ENCODE results near the gene ALK. TPM values are rescaled to one million over a fixed set of nuclear protein-coding genes. Genes with fewer than 3 reads are reported as not detected.

ALK gene
- total and polyA plus RNA-seq, 7 donors, result 0.31 to 2.9 (median 1.2) TPM; not detected in 1

DNA sequence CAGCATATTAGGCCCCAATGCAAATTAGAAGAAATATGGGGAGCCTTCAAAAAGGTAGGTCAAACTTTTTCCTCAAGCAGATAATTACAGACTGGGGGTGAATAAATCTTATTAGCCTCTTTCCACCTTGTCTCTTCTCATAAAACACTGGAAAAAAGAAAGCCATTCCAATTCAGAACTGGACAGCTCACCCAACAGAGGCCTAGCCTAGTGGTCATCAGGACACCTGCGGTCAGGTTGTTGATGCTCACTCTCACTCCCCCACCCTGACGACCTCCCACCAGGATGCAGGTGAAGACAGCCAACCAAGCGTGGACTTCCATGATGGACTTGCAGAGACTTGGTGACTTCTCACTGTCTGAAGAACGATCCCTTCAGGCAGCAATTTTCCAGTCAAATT lies 207.1 kb downstream of the ALK start:
- Histone ChIP-seq H3K36me3 (no peaks in the 10 kb centered on the region), H3K9me3 (no peaks in the 10 kb centered on the region), H3K27ac (no peak overlapping the region), H3K27me3 (no peaks in the 10 kb centered on the region), H3K4me1 (no peaks in the 10 kb centered on the region), H3K4me3 (no peak overlapping the region)
- DNase-seq, result no peak
- TF ChIP-seq POLR2A (IDR thresholded peaks at IDR 0.05) (no peak), POLR2AphosphoS5 (IDR thresholded peaks at IDR 0.05) (no peak), EP300 (IDR thresholded peaks at IDR 0.05) (no peak)
- TF ChIP-seq, protein P1, sequence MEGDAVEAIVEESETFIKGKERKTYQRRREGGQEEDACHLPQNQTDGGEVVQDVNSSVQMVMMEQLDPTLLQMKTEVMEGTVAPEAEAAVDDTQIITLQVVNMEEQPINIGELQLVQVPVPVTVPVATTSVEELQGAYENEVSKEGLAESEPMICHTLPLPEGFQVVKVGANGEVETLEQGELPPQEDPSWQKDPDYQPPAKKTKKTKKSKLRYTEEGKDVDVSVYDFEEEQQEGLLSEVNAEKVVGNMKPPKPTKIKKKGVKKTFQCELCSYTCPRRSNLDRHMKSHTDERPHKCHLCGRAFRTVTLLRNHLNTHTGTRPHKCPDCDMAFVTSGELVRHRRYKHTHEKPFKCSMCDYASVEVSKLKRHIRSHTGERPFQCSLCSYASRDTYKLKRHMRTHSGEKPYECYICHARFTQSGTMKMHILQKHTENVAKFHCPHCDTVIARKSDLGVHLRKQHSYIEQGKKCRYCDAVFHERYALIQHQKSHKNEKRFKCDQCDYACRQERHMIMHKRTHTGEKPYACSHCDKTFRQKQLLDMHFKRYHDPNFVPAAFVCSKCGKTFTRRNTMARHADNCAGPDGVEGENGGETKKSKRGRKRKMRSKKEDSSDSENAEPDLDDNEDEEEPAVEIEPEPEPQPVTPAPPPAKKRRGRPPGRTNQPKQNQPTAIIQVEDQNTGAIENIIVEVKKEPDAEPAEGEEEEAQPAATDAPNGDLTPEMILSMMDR (IDR thresholded peaks at IDR 0.05), result no peak
- intact Hi-C loops (cut with DNase I), result no loop called here
- 83 to 91% methylated on average over 4 of the region's 4 CpGs for WGBS, 2 donors

DNA sequence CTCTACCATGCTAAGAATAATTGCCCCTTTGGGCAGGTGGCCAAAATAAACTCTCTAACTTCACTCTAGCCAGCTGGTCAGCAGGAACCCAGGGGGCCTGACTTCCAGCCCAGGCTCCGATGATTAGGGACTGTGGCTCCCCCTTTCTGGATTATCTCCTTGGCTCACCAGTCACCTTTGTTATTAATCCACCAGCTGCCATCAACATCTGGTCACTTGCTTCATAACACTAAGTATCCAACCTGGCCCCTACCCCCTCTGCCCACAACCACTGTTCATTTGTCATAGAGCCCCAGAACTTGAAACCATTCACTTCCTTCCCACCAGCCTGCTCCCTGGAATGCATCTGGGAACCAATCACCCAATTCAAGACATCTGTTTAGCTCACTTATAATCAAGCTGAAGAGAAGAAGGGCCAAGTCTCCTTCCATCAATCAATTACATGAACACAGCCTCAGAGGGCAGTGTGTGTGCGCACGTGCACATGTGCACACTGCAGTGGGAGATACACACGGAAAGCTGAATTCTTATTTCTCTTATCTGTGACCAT lies 215.1 kb downstream of the ALK start:
- TF ChIP-seq POLR2AphosphoS5 (IDR thresholded peaks at IDR 0.05) (no peak), POLR2A (IDR thresholded peaks at IDR 0.05) (no peak), EP300 (IDR thresholded peaks at IDR 0.05) (no peak)
- TF ChIP-seq, protein P1 (IDR thresholded peaks at IDR 0.05), result no peak
- WGBS, 2 donors, result 78 to 90% methylated on average over 4 of the region's 4 CpGs

DNA sequence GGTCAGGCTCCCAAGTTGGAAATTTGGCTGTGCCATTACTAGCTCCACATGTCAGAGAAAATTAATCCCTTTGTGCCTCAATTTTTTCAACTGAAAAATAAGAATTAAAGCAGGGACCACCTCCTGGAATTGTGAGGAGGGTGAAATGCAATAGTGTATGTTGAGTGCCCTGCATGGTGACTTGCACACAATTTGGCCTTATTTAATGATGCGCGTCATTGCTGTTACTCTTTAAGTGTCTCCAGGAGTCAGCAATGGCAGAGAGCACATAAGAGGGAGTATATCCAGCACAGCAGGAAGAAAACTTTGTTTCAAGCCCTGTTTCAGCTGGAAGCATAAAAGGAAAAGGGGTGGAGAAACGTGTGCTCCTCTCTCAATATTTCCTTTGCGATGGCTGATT lies 215.8 kb downstream of the ALK start:
- intact Hi-C loops (cut with DNase I), result no loop called here
- Histone ChIP-seq H3K27ac (no peak overlapping the region), H3K4me1 (no peaks in the 10 kb centered on the region), H3K4me3 (no peak overlapping the region), H3K36me3 (no peaks in the 10 kb centered on the region), H3K9me3 (no peaks in the 10 kb centered on the region), H3K27me3 (no peaks in the 10 kb centered on the region)
- no peak for TF ChIP-seq EP300 (IDR thresholded peaks at IDR 0.05)
- TF ChIP-seq, protein P1 (IDR thresholded peaks at IDR 0.05), result no peak
- TF ChIP-seq POLR2AphosphoS5 (IDR thresholded peaks at IDR 0.05), result no peak
- 76 to 87% methylated on average over 4 of the region's 4 CpGs for WGBS, 2 donors
- no peak for DNase-seq

More for the DNA sequence above, 215.1 kb downstream of the ALK start:
- intact Hi-C loops (cut with DNase I), result no loop called here
- no peak for DNase-seq
- Histone ChIP-seq H3K4me3 (no peak overlapping the region), H3K36me3 (no peaks in the 10 kb centered on the region), H3K27ac (no peak overlapping the region), H3K4me1 (no peaks in the 10 kb centered on the region), H3K9me3 (no peaks in the 10 kb centered on the region), H3K27me3 (no peaks in the 10 kb centered on the region)

DNA sequence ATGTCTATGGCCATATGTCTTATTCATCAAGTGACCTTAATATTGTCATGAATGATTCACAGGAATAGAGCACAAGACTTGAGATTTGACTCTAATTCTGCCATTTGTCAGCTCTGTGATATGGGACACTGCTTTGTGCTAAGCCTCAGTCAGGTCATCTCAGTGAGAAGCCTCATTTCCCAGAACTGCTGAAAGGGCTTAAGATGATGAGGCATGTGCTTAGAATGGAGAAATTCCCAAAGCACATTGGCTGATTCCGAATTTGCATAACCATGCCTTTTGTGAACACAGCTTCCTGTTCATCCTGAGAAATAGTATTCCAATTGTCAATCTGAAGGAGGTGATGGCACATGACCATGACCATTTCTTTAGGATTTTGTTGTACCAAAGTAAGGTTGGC lies 218.1 kb downstream of the ALK start:
- intact Hi-C loops (cut with DNase I), result no loop called here
- WGBS, 2 donors, result 82 to 88% methylated on average over 1 of the region's 1 CpG

More for the DNA sequence above, 218.1 kb downstream of the ALK start:
- Histone ChIP-seq H3K4me3 (no peak overlapping the region), H3K36me3 (no peaks in the 10 kb centered on the region), H3K4me1 (peaks cover 0 to 8% (median 0%) of the 10 kb centered on the region in 4 donors), H3K9me3 (no peaks in the 10 kb centered on the region), H3K27me3 (no peaks in the 10 kb centered on the region), H3K27ac (no peak overlapping the region)
- DNase-seq, result no peak
- TF ChIP-seq POLR2A (IDR thresholded peaks at IDR 0.05), result no peak
- TF ChIP-seq, protein P1 (IDR thresholded peaks at IDR 0.05), result no peak
- no peak for TF ChIP-seq EP300 (IDR thresholded peaks at IDR 0.05)
- TF ChIP-seq POLR2AphosphoS5 (IDR thresholded peaks at IDR 0.05), result no peak

Measured in sigmoid colon (tissue), 7 donors.